ENCODE data around the gene RSBN1L. TPM values are rescaled to one million over a fixed set of nuclear protein-coding genes. Genes with fewer than 3 reads are reported as not detected.

The RSBN1L gene
- total RNA-seq, 1 donor from 2014 or later: 17.2 TPM

GRCh38 chr7:77661816-77662215 is 34.4 kb upstream of the RSBN1L start:
- no peak for TF ChIP-seq CTCF (IDR thresholded peaks at IDR 0.05; ENCODE audit: unreplicated experiment)
- Mint-ChIP-seq H3K4me1 (ENCODE audit: unreplicated experiment) (no peaks in the 10 kb centered on the region), H3K27me3 (ENCODE audit: unreplicated experiment) (peaks cover 3% of the 10 kb centered on the region), H3K4me3 (ENCODE audit: unreplicated experiment) (no peak overlapping the region), H3K36me3 (ENCODE audit: low read depth, unreplicated experiment) (peaks cover 18% of the 10 kb centered on the region), H3K9me3 (ENCODE audit: unreplicated experiment) (no peaks in the 10 kb centered on the region), H3K27ac (ENCODE audit: unreplicated experiment) (no peak overlapping the region)
- DNase-seq (ENCODE audit: low spot score): no peak

GRCh38 chr7:77662869-77663268 is 33.4 kb upstream of the RSBN1L start:
- TF ChIP-seq CTCF (IDR thresholded peaks at IDR 0.05; ENCODE audit: unreplicated experiment): no peak

GRCh38 chr7:77664715-77665114 is 31.5 kb upstream of the RSBN1L start:
- no peak for TF ChIP-seq CTCF (IDR thresholded peaks at IDR 0.05; ENCODE audit: unreplicated experiment)
- H3K4me1 Mint-ChIP-seq (ENCODE audit: unreplicated experiment): no peaks in the 10 kb centered on the region
- H3K4me3 Mint-ChIP-seq (ENCODE audit: unreplicated experiment): no peak overlapping the region
- no peak for DNase-seq (ENCODE audit: low spot score)
- no peaks in the 10 kb centered on the region for H3K9me3 Mint-ChIP-seq (ENCODE audit: unreplicated experiment)
- peaks cover 3% of the 10 kb centered on the region for H3K27me3 Mint-ChIP-seq (ENCODE audit: unreplicated experiment)
- no peak overlapping the region for H3K27ac Mint-ChIP-seq (ENCODE audit: unreplicated experiment)
- H3K36me3 Mint-ChIP-seq (ENCODE audit: low read depth, unreplicated experiment): peaks cover 31% of the 10 kb centered on the region

More at GRCh38 chr7:77662869-77663268, 33.4 kb upstream of the RSBN1L start:
- Mint-ChIP-seq H3K27me3 (ENCODE audit: unreplicated experiment) (peaks cover 3% of the 10 kb centered on the region), H3K27ac (ENCODE audit: unreplicated experiment) (no peak overlapping the region), H3K36me3 (ENCODE audit: low read depth, unreplicated experiment) (peaks cover 28% of the 10 kb centered on the region), H3K4me3 (ENCODE audit: unreplicated experiment) (no peak overlapping the region), H3K9me3 (ENCODE audit: unreplicated experiment) (no peaks in the 10 kb centered on the region), H3K4me1 (ENCODE audit: unreplicated experiment) (no peaks in the 10 kb centered on the region)
- DNase-seq (ENCODE audit: low spot score): no peak

- no peaks in the 10 kb centered on the region for H3K4me1 Mint-ChIP-seq (ENCODE audit: unreplicated experiment)
- no peak for DNase-seq (ENCODE audit: low spot score)
- no peak overlapping the region for H3K27ac Mint-ChIP-seq (ENCODE audit: unreplicated experiment)
Measured at GRCh38 chr7:77665161-77665560, 31.1 kb upstream of the RSBN1L start.

More at GRCh38 chr7:77665161-77665560, 31.1 kb upstream of the RSBN1L start:
- peak overlapping the region; percentile 68 for H3K4me3 Mint-ChIP-seq (ENCODE audit: unreplicated experiment)
- TF ChIP-seq CTCF (IDR thresholded peaks at IDR 0.05; ENCODE audit: unreplicated experiment): no peak
- peaks cover 31% of the 10 kb centered on the region for H3K36me3 Mint-ChIP-seq (ENCODE audit: low read depth, unreplicated experiment)
- H3K27me3 Mint-ChIP-seq (ENCODE audit: unreplicated experiment): peaks cover 3% of the 10 kb centered on the region
- no peaks in the 10 kb centered on the region for H3K9me3 Mint-ChIP-seq (ENCODE audit: unreplicated experiment)

Data from endothelial cell (in vitro differentiated cells).